Tongue (tissue), 2 donors: ENCODE measurements around the gene TRIM59. TPM values are rescaled to one million over a fixed set of nuclear protein-coding genes. Genes with fewer than 3 reads are reported as not detected.

Experiments used
- DNase-seq: peaks from one replicate; pipeline ENCODE4 v3.0.0-alpha.2; 2015
- total RNA-seq: library from RNA; depleted of rRNA; stranded (reverse); fragments of >200 nt; gene quantifications from one replicate; pipeline ENCODE4 v1.2.3, GENCODE V29; 2014

TRIM59 gene, protein sequence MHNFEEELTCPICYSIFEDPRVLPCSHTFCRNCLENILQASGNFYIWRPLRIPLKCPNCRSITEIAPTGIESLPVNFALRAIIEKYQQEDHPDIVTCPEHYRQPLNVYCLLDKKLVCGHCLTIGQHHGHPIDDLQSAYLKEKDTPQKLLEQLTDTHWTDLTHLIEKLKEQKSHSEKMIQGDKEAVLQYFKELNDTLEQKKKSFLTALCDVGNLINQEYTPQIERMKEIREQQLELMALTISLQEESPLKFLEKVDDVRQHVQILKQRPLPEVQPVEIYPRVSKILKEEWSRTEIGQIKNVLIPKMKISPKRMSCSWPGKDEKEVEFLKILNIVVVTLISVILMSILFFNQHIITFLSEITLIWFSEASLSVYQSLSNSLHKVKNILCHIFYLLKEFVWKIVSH
- total RNA-seq = 24.3 TPM

DNA sequence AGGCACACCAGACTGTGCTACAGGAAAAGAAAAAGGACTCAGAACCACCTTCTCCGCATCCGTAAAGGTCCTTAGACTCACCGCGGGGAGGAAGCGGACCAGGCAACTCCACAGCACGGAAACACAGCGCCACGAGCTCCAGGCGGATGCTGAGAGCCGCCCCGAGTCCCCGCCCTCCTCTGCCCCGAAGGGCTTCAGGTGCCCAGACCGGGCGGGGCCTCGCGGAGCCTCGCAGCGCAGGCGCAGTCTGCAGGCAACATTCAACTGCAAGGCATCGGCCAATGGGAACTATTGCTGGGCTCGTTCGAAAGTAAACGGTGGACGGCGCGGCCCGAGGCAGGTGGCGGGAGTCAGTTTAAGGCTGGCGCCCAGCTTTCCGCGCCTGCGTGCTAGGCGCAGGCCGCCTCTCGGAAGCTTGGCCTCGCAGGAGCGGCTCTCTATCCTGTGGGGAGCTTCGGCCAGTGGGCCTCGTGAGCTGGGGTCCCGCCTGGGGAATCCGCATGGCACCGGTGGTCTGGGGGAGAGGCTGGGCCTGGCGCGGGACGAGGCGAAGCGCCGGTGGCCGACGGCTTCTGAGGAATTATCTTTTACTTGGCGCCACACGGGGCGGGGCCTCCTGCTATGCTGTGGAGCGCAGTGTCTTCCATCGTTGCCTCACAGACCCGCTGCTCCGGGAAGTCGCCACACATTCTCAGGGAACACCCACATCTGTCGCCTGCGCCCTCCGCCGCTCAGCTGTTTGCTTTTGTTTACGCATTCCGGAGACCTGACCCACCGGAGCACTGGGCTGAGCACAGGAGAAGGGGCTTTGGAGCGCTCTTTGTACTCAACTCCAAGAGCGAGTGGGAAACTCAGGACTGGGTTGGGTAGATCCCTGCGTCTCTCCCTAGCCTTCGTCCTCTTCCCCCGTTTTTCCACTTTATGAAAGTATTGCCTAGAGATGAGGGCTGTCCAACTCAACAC, at the start of gene TRIM59:
Gene TRIM59 (minus strand): TSS at position 151 of the 963 bp plus-strand sequence. CDS start 10,603 bp downstream, outside the sequence.
- peak; percentile 98 for DNase-seq

DNA sequence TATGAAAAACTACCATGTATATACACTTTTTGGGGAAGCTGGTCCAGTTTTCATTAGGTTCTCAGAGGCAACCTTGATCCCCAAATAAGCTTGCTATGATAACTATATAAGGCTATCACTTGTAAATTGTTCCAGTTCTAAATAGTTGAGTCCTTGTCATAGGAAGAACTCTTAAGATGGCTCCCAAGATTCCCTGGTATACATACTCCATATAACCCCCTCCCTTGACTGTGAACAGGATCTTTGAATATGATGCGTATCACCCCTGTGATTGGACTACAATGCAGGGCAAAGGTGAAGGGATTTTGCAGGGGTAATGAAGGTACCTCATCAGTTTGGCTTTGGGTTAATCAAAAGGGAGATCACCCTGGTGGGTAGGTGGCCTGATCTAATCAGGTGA, 48.6 kb upstream of the TRIM59 start:
- no peak for DNase-seq

DNA sequence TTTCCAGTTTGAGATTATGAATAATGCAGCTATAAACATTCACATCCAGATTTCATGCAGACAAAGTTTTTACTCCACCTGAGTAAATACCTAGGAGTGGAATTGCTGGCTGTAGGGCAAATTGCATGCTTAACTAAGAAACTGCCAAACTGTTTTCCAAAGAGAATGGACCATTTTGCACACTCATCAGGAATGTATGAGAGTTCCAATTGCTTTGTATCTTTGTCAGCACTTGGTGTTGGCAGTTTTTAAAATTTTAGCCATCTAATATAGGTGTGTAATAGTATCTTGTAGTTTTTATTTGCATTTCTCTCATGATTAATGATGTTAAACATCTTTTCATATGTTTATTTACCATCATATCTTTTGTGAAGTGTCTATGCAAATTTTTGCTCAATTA, 40.6 kb upstream of the TRIM59 start:
- DNase-seq = no peak

DNA sequence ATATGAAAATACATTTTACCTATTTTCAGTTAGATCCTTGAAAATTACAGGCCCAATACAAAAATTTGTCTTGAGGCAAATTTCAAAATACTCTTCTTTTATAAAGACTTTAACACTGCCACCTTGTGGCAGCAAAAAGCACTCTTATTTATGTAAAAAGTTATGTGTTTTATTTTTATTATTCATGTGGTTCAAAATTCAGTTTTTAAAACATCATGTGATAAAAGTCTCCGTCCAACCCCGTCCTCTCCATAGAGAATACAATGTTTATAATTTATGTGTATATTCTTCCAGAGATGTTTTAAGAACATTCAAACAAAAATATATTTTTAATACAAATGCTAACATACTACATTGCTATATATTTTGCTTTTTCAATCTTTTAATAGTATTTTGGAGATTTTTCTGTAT, 36.9 kb upstream of the TRIM59 start:
- peak; percentile 65 for DNase-seq

DNA sequence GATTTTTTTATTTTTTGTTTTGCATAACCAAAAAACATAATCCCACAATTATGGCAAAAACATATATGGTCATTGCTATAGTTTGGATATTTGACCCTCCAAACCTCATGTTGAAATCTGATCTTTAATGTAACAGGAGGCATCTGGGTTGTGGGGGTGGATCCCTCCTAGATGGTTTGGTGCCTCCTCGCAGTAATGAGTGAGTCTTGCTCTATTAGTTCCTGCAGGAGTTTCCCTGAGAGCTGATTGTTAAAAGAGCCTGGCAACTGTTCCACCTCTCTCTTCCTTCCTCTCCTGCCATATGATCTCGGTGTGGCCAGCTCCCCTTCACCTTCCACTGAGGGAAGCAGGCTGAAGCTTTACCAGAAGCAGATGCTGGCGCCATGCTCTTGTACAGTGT, 33.2 kb upstream of the TRIM59 start:
- DNase-seq = no peak

DNA sequence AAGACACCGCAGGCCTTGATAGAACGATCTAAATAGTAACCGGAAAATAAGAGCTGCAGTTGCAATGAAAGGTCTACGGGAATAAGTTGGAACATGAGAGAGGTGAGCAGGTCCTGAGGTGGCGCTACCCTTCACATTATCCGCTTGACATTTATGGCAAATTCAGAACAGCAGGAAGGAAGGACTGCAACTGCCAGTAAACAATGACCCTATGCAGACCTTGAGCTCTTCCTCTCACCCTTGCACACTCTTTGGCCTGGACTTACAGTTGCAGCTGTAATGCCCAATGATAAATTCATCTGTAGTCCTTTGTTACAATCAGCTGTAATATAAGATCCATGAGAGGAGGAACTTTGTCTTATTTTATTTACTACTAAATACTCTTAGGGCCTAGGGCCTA, 32.3 kb upstream of the TRIM59 start:
- DNase-seq = no peak

DNA sequence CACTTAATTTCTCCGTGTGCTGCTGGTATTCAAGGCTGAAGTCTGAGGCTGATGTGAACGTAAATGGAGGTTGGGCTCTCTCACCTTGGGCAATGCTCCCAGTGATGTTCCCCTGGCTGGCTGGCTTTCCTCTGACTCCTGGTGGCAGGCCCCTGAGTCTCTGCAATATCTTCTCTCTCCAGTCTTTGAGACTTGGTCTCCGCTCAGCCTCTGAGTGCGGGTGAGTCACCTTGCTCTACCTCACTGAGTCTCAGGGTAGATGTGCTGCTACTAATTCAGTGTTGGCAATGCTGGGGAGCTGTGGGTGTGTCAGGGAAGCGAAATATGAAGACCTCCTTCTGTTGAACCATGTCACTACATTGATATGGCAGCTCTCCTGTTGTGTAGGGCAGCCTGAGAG, 31.3 kb upstream of the TRIM59 start:
- no peak for DNase-seq

DNA sequence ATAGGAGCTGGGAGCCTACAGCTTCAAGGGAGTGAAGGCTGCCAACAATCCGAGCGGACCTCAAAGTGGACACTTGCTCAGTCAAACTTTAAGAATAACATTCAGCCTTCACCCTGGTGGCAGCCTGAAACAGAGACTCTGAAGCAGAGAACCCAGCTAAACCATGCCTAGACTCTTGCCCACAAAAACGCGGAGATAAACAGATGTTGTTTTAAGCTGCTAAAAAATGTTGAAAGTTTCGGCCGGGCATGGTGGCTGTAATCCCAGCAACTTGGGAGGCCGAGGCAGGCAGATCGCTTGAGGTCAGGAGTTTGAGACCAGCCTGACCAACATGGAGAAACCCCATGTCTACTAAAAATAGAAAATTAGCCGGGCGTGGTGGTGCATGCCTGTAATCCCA, 29.8 kb upstream of the TRIM59 start:
- no peak for DNase-seq

DNA sequence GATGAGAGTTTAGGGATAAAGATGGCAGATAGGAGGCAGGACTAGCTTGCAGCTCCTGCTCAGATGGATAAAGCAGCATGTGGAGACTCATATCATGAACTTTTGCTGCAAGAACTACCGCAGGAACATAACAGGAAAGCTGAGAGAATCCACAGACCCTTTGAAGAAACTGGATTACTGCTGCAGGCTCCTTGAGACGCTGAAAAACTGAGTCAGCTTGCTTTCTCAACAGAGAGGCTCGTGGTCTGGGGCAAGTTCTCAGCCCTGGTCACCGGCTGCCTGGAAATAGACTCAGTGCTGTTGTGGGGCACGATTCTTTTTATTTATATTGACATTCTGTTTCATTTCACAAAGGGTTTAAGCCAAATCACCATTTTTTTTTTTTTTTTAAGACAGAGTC, 28.8 kb upstream of the TRIM59 start:
- DNase-seq = no peak

DNA sequence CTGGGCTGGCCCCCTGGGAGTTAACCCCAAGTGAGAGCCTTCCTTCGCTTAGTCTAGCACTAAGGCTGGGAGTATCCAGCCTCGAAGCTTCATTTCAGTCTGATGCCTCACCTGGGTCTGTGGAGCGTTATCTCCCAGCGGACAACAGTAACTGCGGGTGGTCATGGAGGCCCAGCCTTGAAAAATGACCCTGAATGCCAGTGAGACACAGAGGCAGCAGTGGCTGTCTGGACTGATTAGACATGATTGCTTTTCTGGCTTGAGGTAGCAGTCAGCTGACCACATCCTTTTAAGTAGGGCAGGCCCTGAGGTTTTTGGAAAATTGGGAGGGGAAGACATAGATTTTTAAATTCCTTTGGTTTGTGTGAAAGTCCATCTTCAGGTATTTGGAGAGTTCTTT, 28.2 kb upstream of the TRIM59 start:
- no peak for DNase-seq

DNA sequence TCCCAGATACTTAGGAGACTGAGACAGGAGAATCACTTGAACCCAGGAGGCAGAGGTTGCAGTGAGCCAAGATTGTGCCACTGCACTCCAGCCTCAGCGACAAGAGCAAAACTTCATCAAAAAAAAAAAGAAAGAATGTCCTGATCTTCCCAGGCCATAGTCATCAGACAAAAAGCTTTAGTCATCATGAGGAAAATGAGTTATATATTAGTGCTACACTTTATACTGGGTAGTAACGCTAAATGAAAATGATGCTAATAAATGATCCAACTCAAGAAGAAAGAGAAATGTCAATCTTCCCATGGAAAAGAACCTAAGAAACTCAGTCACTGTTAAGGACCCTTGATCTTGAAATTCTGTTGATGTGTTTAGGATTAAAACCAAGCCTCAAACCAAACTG, 26.3 kb upstream of the TRIM59 start:
- DNase-seq = no peak

DNA sequence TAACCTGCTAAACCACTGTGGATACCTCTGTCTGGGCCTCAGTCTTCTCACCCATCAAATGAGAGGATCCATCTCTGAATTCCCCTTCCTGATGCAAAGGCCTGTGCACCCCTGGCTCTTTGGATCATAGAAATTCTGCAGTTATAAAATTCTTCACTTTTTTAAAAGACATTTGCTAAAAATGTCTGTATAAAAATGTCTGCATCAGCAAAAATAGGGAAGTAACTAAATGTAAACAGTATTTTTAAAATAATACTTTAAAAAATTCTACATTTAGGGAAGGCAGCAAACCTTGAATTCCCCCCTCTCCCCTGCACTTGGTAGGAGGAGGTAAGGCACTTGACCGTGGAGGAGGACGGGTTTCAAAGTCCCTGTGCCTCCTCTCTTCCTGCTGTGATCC, 25.6 kb upstream of the TRIM59 start:
- no peak for DNase-seq

DNA sequence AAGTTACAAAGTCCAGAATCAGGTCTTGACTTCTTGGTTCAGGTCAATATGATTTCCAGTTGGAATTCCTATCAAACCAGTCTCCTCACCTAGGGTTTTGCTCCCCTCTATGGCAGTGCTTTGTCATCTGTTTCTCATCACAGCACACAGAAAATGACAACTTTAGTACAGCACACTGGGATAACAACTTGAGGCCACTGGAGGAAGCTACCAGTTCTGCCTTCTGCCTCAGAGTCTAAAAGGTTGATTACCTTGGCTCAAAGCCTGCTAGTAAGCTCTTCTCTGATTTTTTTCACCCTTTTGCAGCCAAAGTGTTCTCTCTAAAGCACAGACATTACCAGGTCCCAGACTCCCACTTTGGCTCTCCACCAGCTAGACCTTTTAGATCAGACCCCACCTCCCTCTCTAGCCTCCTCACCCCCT, 24.8 kb upstream of the TRIM59 start:
- no peak for DNase-seq

DNA sequence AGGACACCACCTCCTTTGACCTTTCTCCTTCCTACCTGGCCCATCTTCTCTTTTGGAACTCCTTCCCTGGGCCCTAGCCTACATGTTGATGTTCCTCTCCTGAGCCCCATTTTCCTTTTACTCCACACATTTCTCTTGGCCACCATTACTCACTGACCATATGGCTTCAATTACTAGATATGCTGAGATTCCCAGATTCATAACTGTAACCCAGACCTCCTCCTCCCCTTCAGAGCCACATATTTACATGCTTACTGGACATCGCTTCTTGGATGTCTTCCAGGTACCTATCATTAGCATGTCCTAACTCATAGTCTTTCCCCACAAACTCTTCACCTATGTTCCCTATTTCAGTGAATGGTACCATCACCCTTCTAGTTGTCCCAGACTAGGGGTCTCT, 24.4 kb upstream of the TRIM59 start:
- DNase-seq = peak; percentile 24

DNA sequence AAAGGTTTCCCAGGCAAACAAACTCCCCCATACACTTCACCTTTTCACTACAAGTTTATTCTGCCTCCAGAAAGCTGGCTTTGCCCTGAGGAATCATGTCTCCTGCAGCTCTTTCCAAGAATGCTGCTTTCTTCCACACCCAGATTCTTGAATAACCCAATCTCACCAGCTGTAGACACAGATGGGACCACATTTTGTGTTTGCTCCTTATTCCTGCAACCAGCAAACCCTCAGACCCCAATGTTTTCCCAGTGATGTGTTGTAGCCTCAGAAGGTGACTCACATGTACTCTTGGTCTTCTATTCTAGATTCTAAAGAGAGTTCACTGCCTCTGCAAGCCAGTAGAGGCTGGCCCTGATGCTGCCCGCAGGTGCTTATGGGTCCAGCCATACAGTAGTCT, 23.6 kb upstream of the TRIM59 start:
- no peak for DNase-seq

DNA sequence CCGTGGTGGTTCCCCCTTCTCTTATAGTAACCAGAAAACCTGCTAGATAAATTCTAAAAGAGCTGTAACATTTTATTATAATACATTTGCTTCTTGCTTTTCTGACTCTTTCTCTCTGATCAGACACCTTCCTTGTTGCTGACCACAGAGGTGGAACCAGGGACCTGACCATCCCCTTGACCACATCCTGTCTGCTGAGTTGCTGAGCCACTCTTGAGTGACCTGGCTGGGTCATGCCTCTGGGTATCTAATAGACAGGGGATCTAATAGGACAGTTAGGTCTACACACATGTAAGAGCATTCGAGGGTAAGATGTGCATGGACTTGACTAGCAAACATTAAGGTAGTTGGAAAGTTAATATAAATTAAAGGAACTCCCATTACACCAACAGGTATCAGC, 22.8 kb upstream of the TRIM59 start:
- no peak for DNase-seq

DNA sequence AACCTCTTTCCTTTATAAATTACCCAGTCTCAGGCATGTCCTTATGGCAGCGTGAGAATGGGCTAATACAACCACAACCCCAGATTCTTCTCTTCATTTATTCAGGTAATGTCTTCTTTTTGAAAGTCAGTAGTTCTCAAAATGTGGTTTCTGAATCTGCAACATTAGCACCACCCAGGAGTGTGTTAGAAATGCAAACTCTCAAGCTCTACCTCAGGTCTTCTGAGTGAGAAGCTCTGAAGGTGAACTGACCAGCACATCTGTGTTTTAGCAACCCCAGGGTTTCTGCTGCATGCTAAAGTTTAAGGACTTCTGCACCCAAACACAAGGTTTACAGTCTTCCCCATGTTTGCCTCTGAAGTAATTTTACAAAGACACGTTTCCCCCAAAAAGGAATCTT, 22.3 kb upstream of the TRIM59 start:
- DNase-seq = no peak

DNA sequence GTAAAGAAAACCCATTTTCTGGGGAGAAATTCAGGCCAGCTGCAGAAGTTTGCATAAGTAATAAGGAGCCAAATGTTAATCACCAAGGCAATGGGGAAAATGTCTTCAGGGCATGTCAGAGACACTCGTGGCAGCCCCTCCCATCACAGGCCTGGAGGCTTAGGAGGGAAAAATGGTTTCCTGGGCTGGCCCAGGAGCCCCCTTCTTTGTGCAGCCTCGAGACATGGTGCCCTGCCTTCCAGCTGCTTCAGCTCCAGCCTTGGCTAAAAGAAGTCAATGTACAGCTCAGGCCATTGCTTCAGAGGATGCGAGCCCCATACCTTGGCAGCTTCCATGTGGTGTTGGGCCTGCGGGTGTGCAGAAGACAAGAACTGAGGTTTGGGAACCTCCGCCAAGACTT, 20.6 kb upstream of the TRIM59 start:
- no peak for DNase-seq

DNA sequence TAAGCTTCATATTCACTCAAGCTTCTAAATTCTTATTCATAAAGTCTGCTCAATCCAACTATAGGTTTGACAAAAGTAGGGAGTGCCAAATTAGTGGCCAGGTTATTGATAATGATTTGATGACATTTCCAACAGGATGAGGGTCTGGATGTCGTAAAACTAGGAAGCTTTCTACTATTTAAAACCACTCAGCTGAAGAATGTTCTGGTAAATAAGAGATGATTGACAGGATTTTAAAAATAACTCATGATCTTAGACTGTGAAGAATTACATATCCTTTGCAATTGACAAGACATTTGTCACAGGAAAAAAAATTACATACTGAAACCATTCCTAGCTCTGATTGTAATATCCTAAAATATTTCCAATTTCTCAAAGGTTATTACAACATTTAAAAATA, 15.4 kb upstream of the TRIM59 start:
- no peak for DNase-seq

DNA sequence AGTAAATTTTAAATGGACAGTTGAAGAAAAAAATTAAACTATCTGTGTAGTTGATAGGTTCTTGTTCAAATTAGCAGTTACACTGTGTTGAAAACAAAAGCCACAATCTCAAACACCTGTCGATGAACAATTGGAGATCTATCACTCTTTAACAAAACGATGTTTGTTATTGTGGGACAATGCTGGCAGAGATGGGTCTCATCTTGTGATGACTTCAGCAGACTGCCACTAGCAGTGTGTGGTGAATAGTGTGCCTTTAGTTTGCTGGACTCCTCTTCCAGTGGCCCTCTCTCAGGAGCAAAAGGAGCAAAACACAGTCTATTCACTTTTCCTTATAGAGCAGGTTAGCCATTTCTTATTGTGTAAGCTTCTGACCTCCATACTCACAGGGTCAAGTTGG, 14.7 kb upstream of the TRIM59 start:
- DNase-seq = no peak

DNA sequence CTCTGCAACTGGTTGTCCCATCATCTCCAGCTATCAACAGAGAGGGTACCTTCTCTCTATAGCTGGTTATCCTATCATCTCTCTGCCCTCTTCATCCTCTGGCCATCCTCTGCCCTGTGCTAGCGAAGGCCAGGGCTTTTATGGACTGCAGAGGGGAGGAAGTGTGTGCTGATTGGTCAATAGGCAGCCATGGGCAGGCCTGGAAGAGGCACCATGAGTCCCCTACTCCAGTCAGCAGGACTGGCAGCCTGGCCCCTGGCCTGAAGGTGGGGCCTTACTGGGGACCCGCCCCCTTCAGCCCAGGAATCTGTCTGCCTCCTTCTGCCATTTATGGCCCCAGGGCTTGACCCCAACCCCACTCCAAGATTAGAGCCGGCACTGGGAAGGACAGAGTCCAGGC, 10.4 kb upstream of the TRIM59 start:
- no peak for DNase-seq

DNA sequence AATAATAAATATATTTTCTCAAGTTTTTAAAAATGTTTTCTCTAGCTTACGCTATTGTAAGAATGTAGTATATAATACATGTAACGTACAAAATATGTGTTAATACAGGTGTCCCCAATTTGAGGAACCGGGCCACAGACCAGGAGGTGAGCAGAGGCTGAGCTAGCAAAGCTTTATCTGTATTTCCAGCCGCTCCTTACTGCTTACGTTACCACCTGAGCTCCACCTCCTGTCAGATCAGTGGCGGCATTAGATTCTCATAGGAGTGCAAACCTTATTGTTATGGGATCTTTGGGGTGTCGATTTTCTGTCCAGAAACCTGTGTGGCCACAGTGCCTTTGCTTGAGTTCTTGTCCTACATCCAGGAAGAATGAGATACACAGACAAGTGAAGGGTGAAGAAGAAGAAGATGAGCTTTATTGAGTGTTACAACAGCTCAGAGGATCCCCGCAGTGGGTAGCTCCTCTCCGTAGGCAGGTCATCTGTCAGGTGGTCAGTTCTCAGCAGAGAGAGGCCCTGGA, 9.9 kb upstream of the TRIM59 start:
- no peak for DNase-seq

DNA sequence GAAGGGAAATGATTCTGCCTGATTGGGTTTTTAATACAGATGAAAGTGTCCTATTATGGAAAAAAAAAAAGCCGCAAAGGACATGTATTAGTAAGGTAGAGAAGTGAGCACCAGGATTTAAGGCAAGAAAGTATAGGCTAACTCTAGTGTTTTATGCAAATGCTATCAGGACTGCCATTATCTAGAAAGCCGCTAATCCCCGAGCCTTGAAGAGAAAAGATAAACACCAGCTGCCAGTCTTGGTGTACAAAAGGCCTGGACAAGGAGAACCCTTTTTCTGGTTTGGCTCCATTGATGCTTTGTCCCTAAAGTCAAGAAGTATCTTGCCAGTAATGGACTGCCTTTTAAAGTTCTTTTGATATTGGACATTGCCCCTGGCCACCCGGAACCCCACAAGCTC, 8.6 kb upstream of the TRIM59 start:
- DNase-seq = no peak
